Brain microvascular endothelial cell (primary cell): Measurements from ENCODE around the gene RASGRF1.

Experiments used
- DNase-seq: peaks from one replicate; pipeline ENCODE4 v3.0.0-alpha.2; 2020
- H3K27ac ChIP-seq: fragments of 250-450 bp; sonication (Bioruptor Pico); 2 replicates; pipeline ENCODE4 v1.5.1; 2020; ENCODE audit warnings: mild to moderate bottlenecking, moderate library complexity
- H3K27me3 ChIP-seq: fragments of 250-450 bp; sonication (Bioruptor Pico); replicated peaks from 2 replicates; pipeline ENCODE4 v1.5.1; 2020; ENCODE audit warnings: mild to moderate bottlenecking
- H3K36me3 ChIP-seq: fragments of 250-450 bp; sonication (Bioruptor Pico); replicated peaks from 2 replicates; pipeline ENCODE4 v1.5.1; 2020; ENCODE audit warnings: mild to moderate bottlenecking
- H3K4me3 ChIP-seq: 2 replicates; pipeline ENCODE4 v1.5.1; 2011; ENCODE audit warnings: low read depth, mild to moderate bottlenecking, control low read depth, low read length, moderate library complexity
- CTCF ChIP-seq: IDR thresholded peaks from 2 replicates; pipeline ENCODE4 v1.5.1; 2011; ENCODE audit warnings: low read depth, mild to moderate bottlenecking, moderate library complexity, low read length, control low read depth, inconsistent platforms; ENCODE audit errors: missing control alignments
- in situ Hi-C: cut with HindIII; loops from 2 replicates; pipeline ENCODE4 v1.10.0; 2017; ENCODE audit warnings: low sequenced_read_pairs, low pct_ligation_motif_present

RASGRF1 gene

GRCh38 chr15:78921940-78922339 is 168.6 kb downstream of the RASGRF1 start:
- H3K27ac ChIP-seq: no peak overlapping the region
- H3K36me3 ChIP-seq: peaks cover 45% of the 10 kb centered on the region
- no peak for TF ChIP-seq CTCF
- H3K27me3 ChIP-seq: no peaks in the 10 kb centered on the region
- in situ Hi-C loops: no loop called here
- no peak overlapping the region for H3K4me3 ChIP-seq
- DNase-seq: no peak

- Histone ChIP-seq H3K27ac (no peak overlapping the region), H3K27me3 (no peaks in the 10 kb centered on the region), H3K36me3 (peaks cover 45% of the 10 kb centered on the region), H3K4me3 (no peak overlapping the region)
- in situ Hi-C loops: no loop called here
- TF ChIP-seq CTCF: no peak
- no peak for DNase-seq
Observed at GRCh38 chr15:78921517-78921916, 169.1 kb downstream of the RASGRF1 start.

- DNase-seq: no peak
- no peak overlapping the region for H3K4me3 ChIP-seq
- no peaks in the 10 kb centered on the region for H3K27me3 ChIP-seq
- H3K36me3 ChIP-seq: peaks cover 56% of the 10 kb centered on the region
- TF ChIP-seq CTCF: no peak
- H3K27ac ChIP-seq: no peak overlapping the region
- in situ Hi-C loops: no loop called here
Observed at GRCh38 chr15:78917888-78918287, 172.7 kb downstream of the RASGRF1 start.

GRCh38 chr15:78916088-78916487 is 174.5 kb downstream of the RASGRF1 start:
- DNase-seq: no peak
- H3K27ac ChIP-seq: no peak overlapping the region
- in situ Hi-C loops: no loop called here
- TF ChIP-seq CTCF: no peak
- peaks cover 56% of the 10 kb centered on the region for H3K36me3 ChIP-seq
- H3K27me3 ChIP-seq: no peaks in the 10 kb centered on the region
- H3K4me3 ChIP-seq: no peak overlapping the region

- DNase-seq: no peak
- in situ Hi-C loops: no loop called here
- H3K27me3 ChIP-seq: no peaks in the 10 kb centered on the region
- no peak for TF ChIP-seq CTCF
- peaks cover 57% of the 10 kb centered on the region for H3K36me3 ChIP-seq
- no peak overlapping the region for H3K27ac ChIP-seq
- H3K4me3 ChIP-seq: no peak overlapping the region
Observed at GRCh38 chr15:78915341-78916087, 175.1 kb downstream of the RASGRF1 start.
